ENCODE data around the gene KLK1. TPM values are rescaled to one million over a fixed set of nuclear protein-coding genes. Genes with fewer than 3 reads are reported as not detected.

The KLK1 gene
- polyA plus RNA-seq, 1 donor = 0.96 TPM

GRCh38 chr19:50836543-50837195 lies 13.1 kb upstream of the KLK1 start:
- no peak for DNase-seq

GRCh38 chr19:50835785-50836542 lies 12.4 kb upstream of the KLK1 start:
- peak; percentile 71 for DNase-seq

GRCh38 chr19:50835103-50835784 lies 11.7 kb upstream of the KLK1 start:
- no peak for DNase-seq

GRCh38 chr19:50833802-50834167 lies 10.2 kb upstream of the KLK1 start:
- no peak for DNase-seq

- no peak for DNase-seq
These were observed 9.7 kb upstream of the KLK1 start, which contains the start of gene KLK15 for GRCh38 chr19:50833117-50833801. Gene KLK15 (minus strand): TSS chr19:50833574. CDS start chr19:50831492, 2,082 bp downstream.

- no peak for DNase-seq
These were observed 9.1 kb upstream of the KLK1 start for GRCh38 chr19:50832666-50833065.

- DNase-seq = no peak
These were observed 7.4 kb upstream of the KLK1 start for GRCh38 chr19:50831026-50831396.

GRCh38 chr19:50830266-50831025 lies 6.9 kb upstream of the KLK1 start:
- DNase-seq = no peak

GRCh38 chr19:50829801-50830200 lies 6.2 kb upstream of the KLK1 start:
- DNase-seq = no peak

- DNase-seq = no peak
These were observed 3.9 kb upstream of the KLK1 start for GRCh38 chr19:50827476-50827875.

- DNase-seq = no peak
These were observed 3.1 kb upstream of the KLK1 start for GRCh38 chr19:50826492-50827240.

GRCh38 chr19:50822661-50823208 lies 852 bp downstream of the KLK1 start:
- no peak for DNase-seq

GRCh38 chr19:50821622-50822021 lies 2.0 kb downstream of the KLK1 start:
- no peak for DNase-seq

- no peak for DNase-seq
These were observed 2.4 kb downstream of the KLK1 start for GRCh38 chr19:50821248-50821612.

- no peak for DNase-seq
These were observed 2.9 kb downstream of the KLK1 start for GRCh38 chr19:50820549-50821247.

GRCh38 chr19:50820086-50820485 lies 3.5 kb downstream of the KLK1 start:
- no peak for DNase-seq

GRCh38 chr19:50819636-50820035 lies 4.0 kb downstream of the KLK1 start:
- DNase-seq = no peak

GRCh38 chr19:50818859-50819472 lies 4.6 kb downstream of the KLK1 start:
- no peak for DNase-seq

GRCh38 chr19:50817941-50818858 lies 5.4 kb downstream of the KLK1 start:
- peak; percentile 58 for DNase-seq

All from left kidney (tissue), 2 donors.